ENCODE results near the gene STK4.

STK4 gene

DNA sequence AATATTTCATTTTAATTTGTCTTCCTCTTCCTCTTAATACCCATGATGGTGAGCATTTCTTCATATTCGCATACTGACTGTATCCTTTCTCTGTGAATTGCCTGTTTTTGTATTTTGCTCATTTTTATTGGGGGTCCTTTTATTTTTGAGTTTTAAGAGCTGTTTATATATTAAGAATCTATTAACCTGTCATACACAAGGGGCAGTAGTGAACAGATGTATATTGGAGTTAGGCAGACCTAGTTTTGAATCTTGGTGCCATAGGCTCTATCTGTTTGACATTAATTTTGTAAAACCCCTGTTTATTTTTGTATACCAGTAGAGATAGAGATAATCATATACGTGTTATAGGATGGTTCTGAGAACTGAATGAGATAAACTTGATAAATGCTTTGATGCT lies 151.7 kb downstream of the STK4 start:
- no peak for DNase-seq

DNA sequence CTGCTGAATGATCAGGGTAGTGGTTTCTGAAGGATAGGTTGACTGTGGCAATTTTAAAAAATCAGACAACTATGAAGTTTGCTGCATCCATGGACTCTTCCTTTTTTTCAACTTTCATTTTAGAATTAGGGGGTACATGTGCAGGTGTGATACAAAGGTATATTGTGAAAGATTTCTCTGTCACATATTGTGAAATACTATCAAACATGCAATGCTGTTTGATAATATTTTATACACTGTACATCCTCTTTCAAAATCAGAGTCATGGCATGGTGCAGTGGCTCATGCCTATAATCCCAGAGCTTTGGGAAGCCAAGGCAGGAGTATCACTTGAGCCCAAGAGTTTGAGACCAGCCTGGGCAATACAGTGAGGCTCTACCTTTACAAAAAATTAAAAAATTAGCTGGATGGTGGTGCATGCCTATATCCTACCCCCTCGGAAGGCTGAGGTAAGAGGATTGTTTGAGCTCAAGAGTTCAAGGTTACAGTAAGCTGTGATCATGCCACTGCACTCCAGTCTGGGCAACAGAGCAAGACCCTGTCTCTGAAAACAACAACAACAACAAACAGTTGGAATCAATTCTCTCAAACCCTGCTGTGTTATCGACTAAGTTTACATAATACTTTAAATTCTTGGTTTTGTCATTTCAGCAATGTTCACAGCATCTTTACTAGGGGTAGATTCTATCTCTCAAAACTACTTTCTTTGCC lies 153.4 kb downstream of the STK4 start:
- DNase-seq, result no peak

DNA sequence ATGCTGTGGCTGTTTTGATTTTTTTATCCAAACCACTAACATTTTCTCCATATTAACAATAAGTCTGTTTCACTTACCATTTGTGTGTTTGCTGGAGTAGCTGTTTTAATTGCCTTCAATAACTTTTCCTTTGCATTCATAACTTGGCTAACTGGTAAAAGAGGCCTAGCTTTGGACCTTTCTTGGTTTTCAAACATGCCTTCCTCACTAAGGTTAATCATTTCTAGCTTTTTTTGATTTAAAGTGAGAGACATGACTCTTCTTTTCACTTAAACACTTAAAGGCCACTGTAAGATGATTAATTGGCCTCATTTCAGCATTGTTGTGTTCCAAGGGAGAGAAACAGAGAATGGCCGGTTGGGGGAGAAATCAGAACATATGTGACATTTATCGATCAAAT lies 155.1 kb downstream of the STK4 start:
- no peak for DNase-seq

DNA sequence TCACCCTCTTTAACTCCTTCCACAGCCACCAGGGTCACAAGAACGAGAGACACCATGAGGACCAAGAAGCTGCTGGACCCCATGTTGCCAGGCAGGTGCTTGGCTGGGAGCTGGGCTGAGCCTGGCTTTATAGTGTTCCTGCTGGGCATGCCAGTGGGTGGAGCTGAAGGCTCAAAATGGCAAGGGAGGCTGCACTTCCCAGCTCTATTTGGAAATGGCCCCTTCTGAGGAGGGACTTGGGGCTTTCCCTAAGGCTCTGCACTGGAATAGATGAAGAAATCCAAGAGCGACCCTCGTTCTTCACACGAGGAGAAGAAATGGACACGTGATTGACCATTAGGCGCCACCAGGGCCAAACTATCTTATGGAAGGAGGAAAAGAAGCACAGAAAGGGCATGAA lies 158.1 kb downstream of the STK4 start, which contains the start of gene WFDC12:
Gene WFDC12, minus strand, starts transcription at position 101 of the 400 bp plus-strand sequence. Its CDS starts 18 bp downstream, at position 83.
- no peak for DNase-seq

DNA sequence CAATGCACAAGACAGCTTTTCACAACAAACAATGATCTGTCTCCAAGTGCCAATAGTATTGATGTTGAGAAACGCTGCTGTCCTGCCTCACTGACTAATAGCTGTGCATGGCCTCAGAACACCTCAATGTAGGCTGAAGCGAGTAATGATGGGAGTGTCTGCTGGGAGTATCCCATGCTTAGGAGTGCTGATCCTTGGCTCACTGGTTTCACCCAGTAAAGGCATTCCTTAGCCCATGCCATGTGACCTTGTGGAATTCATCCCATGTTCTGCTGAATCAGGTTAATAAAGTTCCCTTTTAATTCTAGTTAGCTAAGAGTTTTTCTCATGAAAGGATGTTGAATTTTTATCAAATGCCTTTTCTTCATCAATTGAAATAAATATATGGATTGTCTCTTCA lies 161.8 kb downstream of the STK4 start:
- no peak for DNase-seq
